Astrocyte (in vitro differentiated cells and primary cell): ENCODE measurements around the gene DIDO1.

Experiments used
- CTCF ChIP-seq: IDR thresholded peaks from 2 replicates; pipeline ENCODE4 v1.5.1; 2011; ENCODE audit warnings: low read depth, mild to moderate bottlenecking, inconsistent platforms, low read length, moderate library complexity; ENCODE audit not compliant: insufficient read depth
- EZH2 ChIP-seq: IDR thresholded peaks from 2 replicates; pipeline ENCODE4 v1.6.1; 2012; ENCODE audit warnings: mild to moderate bottlenecking, low read length, inconsistent platforms; ENCODE audit not compliant: insufficient read depth

GRCh38 chr20:62846166-62846890 lies 80.0 kb downstream of the DIDO1 start:
- no peak for TF ChIP-seq EZH2
- TF ChIP-seq CTCF: no peak
